ENCODE measurements around the gene ATE1.
"Not testable (repeated sequence)": the region's sequence is repeated elsewhere in the genome, so short reads cannot be mapped to it uniquely, and the experiment has no call there.

Gene ATE1
- 42.8 to 61.0 (median 49.8) reads per million in 4 donors for total RNA-seq

GRCh38 chr10:121927841-121928527 is at the start of gene ATE1:
Gene ATE1 (minus strand): TSS chr10:121928031. CDS start chr10:121927949, 82 bp downstream.
- peak; percentile 68 to 83 (median 75) for DNase-seq

- DNase-seq, result no peak
Observed at GRCh38 chr10:121976607-121977006, 48.8 kb upstream of the ATE1 start.

GRCh38 chr10:121975295-121976086 is 47.7 kb upstream of the ATE1 start:
- no peak for DNase-seq

GRCh38 chr10:121974535-121975294 is 46.9 kb upstream of the ATE1 start, which contains the start of gene NSMCE4A:
Gene NSMCE4A (minus strand): TSS chr10:121975217. CDS start chr10:121975165, 52 bp downstream.
- peak; percentile 20 to 77 (median 42) for DNase-seq

- DNase-seq, result no peak
Observed at GRCh38 chr10:121974019-121974534, 46.2 kb upstream of the ATE1 start.

- DNase-seq, result not testable (repeated sequence)
Observed at GRCh38 chr10:121969086-121969485, 41.3 kb upstream of the ATE1 start.

GRCh38 chr10:121965996-121966395 is 38.2 kb upstream of the ATE1 start:
- no peak for DNase-seq

GRCh38 chr10:121961456-121961855 is 33.6 kb upstream of the ATE1 start:
- no peak for DNase-seq

- no peak for DNase-seq
Observed at GRCh38 chr10:121959671-121960070, 31.8 kb upstream of the ATE1 start.

GRCh38 chr10:121956111-121957061 is 28.6 kb upstream of the ATE1 start:
- no peak for DNase-seq

GRCh38 chr10:121952226-121952625 is 24.4 kb upstream of the ATE1 start:
- no peak for DNase-seq

- DNase-seq, result no peak
Observed at GRCh38 chr10:121949451-121949850, 21.6 kb upstream of the ATE1 start.

GRCh38 chr10:121949049-121949448 is 21.2 kb upstream of the ATE1 start:
- no peak for DNase-seq

- DNase-seq, result no peak
Observed at GRCh38 chr10:121947343-121948330, 19.8 kb upstream of the ATE1 start.

GRCh38 chr10:121942749-121943416 is 15.1 kb upstream of the ATE1 start:
- DNase-seq, result no peak

GRCh38 chr10:121941532-121941931 is 13.7 kb upstream of the ATE1 start:
- DNase-seq, result no peak

GRCh38 chr10:121936295-121936694 is 8.5 kb upstream of the ATE1 start:
- DNase-seq, result no peak

- no peak for DNase-seq
Observed at GRCh38 chr10:121935702-121936101, 7.9 kb upstream of the ATE1 start.

GRCh38 chr10:121930268-121931085 is 2.6 kb upstream of the ATE1 start:
- not testable (repeated sequence) for DNase-seq
